Endothelial cell of umbilical vein (primary cell): ENCODE data around the gene MASP2. TPM values are rescaled to one million over a fixed set of nuclear protein-coding genes. Genes with fewer than 3 reads are reported as not detected.

ENCODE experiments used
- BruUV-seq: library from RNA; stranded (reverse); fragments of 400-500 nt; replicated peaks from 2 replicates; lab custom pipeline; 2021; lab: Mats Ljungman, UMichigan
- CTCF ChIA-PET: fragments of 300-600, 350-600 bp; sonication (Branson Sonifier 250); formaldehyde crosslinking; loops from one replicate; lab custom pipeline; 2021; ENCODE audit warnings: antibody characterized with exemption, inconsistent platforms; lab: Charles Lee
- POLR2A ChIA-PET: fragments of 300-600, 350-600 bp; sonication (Branson Sonifier 250); formaldehyde crosslinking; loops from one replicate; lab custom pipeline; 2021; ENCODE audit warnings: antibody characterized with exemption, inconsistent platforms; lab: Charles Lee
- DNase-seq: peaks from one replicate; pipeline ENCODE4 v3.0.0-alpha.2; 2011; ENCODE audit warnings: low read depth, low spot score
- FAIRE-seq: peaks from 2 replicates; lab custom pipeline; 2011; peaks lifted over from hg19 to GRCh38; lab: Jason Lieb, UNC
- H2AFZ ChIP-seq: 2 replicates; pipeline ENCODE4 v1.6.0; 2012; ENCODE audit warnings: low read depth, low read length, control low read depth, inconsistent platforms
- H3K27ac ChIP-seq: 2 replicates; pipeline ENCODE4 v1.5.1; 2011; ENCODE audit warnings: low read depth, mild to moderate bottlenecking, control low read depth, low read length, moderate library complexity; ENCODE audit not compliant: insufficient read depth
- H3K27me3 ChIP-seq, 2 experiments: 2 replicates each; pipeline versions ENCODE4 v1.6.0 to v1.6.1; 2011; ENCODE audit warnings: low read length in 2 of 2, mixed read lengths in 1 of 2; ENCODE audit not compliant: control insufficient read depth in 2 of 2, insufficient read depth in 2 of 2
- H3K36me3 ChIP-seq, 2 experiments: 2 replicates in 1 of 2; 3 replicates in 1 of 2; pipeline ENCODE4 v1.5.1; 2011; ENCODE audit warnings: low read length in 2 of 2, mild to moderate bottlenecking in 1 of 2, moderate library complexity in 1 of 2; ENCODE audit not compliant: control insufficient read depth in 2 of 2, insufficient read depth in 2 of 2; ENCODE audit errors: extremely low read depth in 1 of 2
- H3K4me1 ChIP-seq: 3 replicates; pipeline ENCODE4 v1.5.1; 2011; ENCODE audit warnings: mild to moderate bottlenecking, low read length; ENCODE audit not compliant: control insufficient read depth, insufficient read depth; ENCODE audit errors: extremely low read depth
- H3K4me2 ChIP-seq: 2 replicates; pipeline ENCODE4 v1.6.1; 2011; ENCODE audit warnings: low read length, control low read depth, mixed read lengths; ENCODE audit not compliant: insufficient read depth
- H3K4me3 ChIP-seq, 3 experiments: fragments of 200-600 bp in 1 of 3; sonication (generic), shearing (Covaris generic) in 1 of 3; replicated peaks in 1 of 3; 2 replicates each; pipeline ENCODE4 v1.5.1; 2011 to 2016; ENCODE audit warnings: control low read depth in 3 of 3, low read length in 3 of 3, mild to moderate bottlenecking in 2 of 3, inconsistent platforms in 1 of 3, low read depth in 1 of 3, moderate library complexity in 1 of 3; ENCODE audit not compliant: insufficient read depth in 1 of 3
- H3K79me2 ChIP-seq: 2 replicates; pipeline ENCODE4 v1.6.0; 2012; ENCODE audit warnings: low read length, inconsistent platforms; ENCODE audit not compliant: control insufficient read depth, insufficient read depth
- H3K9ac ChIP-seq: replicated peaks from 2 replicates; pipeline ENCODE3; 2011; ENCODE audit warnings: low read length, control low read depth; ENCODE audit not compliant: insufficient read depth; ENCODE audit errors: extremely low read depth
- H3K9me1 ChIP-seq: replicated peaks from 3 replicates; pipeline ENCODE4 v1.6.0; 2011; ENCODE audit warnings: mild to moderate bottlenecking, low read length; ENCODE audit not compliant: control insufficient read depth, insufficient read depth; ENCODE audit errors: extremely low read depth
- H3K9me3 ChIP-seq: replicated peaks from 2 replicates; pipeline ENCODE4 v1.5.1; 2012; ENCODE audit warnings: low read length, inconsistent platforms; ENCODE audit not compliant: control insufficient read depth, insufficient read depth
- H4K20me1 ChIP-seq: replicated peaks from 2 replicates; pipeline ENCODE3; 2011; ENCODE audit warnings: mild to moderate bottlenecking, low read length; ENCODE audit not compliant: control insufficient read depth, insufficient read depth; ENCODE audit errors: extremely low read depth
- CTCF ChIP-seq, 2 donors: IDR thresholded peaks; 1 replicate in 1 of 2; 2 replicates in 1 of 2; pipeline ENCODE4 v1.5.1; 2011; ENCODE audit warnings: low read length in 2 of 2, mild to moderate bottlenecking in 2 of 2, moderate library complexity in 2 of 2, control low read depth in 1 of 2, inconsistent platforms in 1 of 2, low read depth in 1 of 2; ENCODE audit not compliant: insufficient read depth in 1 of 2; ENCODE audit errors: extremely low read depth in 1 of 2
- EZH2 ChIP-seq: IDR thresholded peaks from 2 replicates; pipeline ENCODE4 v1.6.1; 2012; ENCODE audit warnings: borderline replicate concordance, low read depth, mild to moderate bottlenecking, moderate library complexity, low read length, inconsistent platforms; ENCODE audit not compliant: severe bottlenecking
- FOS ChIP-seq: IDR thresholded peaks from 2 replicates; pipeline ENCODE4 v1.6.1; 2011; ENCODE audit warnings: mild to moderate bottlenecking, low read length, moderate library complexity, borderline replicate concordance; ENCODE audit not compliant: insufficient read depth
- GATA2 ChIP-seq: IDR thresholded peaks from 2 replicates; pipeline ENCODE4 v1.7.0; 2011; ENCODE audit warnings: low read depth, mild to moderate bottlenecking, moderate library complexity, mixed read lengths, low read length; ENCODE audit not compliant: insufficient read length, insufficient read depth
- JUN ChIP-seq: IDR thresholded peaks from 2 replicates; pipeline ENCODE4 v1.6.1; 2011; ENCODE audit warnings: borderline replicate concordance, low read depth; ENCODE audit not compliant: insufficient read length, insufficient read depth
- MAX ChIP-seq: IDR thresholded peaks from 2 replicates; pipeline ENCODE4 v1.6.1; 2011; ENCODE audit not compliant: insufficient read depth, insufficient read length
- MYC ChIP-seq: IDR thresholded peaks from one replicate; pipeline ENCODE4 v1.6.1; 2011; ENCODE audit warnings: mild to moderate bottlenecking, low read depth, low read length
- POLR2A ChIP-seq: IDR thresholded peaks from 2 replicates; pipeline ENCODE4 v1.6.1; 2012; ENCODE audit warnings: low read depth, mild to moderate bottlenecking, control low read depth, low read length
- POLR2AphosphoS5 ChIP-seq: IDR thresholded peaks from 2 replicates; pipeline ENCODE4 v1.6.1; 2012; ENCODE audit warnings: low read depth, mild to moderate bottlenecking, control low read depth, low read length, moderate library complexity; ENCODE audit not compliant: insufficient read depth
- dilution Hi-C: fragments of 300-500 bp; cut with MboI; formaldehyde crosslinking; loops from one replicate; pipeline ENCODE4 v1.15.0; 2019; ENCODE audit warnings: low sequenced_read_pairs; ENCODE audit not compliant: extremely low pct_ligation_motif_present
- intact Hi-C: fragments of 100-400 bp; cut with micrococcal nuclease; formaldehyde crosslinking; loops from one replicate; pipeline ENCODE4 v1.10.0; 2022
- polyA plus RNA-seq, 4 experiments: library from polyadenylated mRNA; depleted of rRNA in 3 of 4; stranded (reverse) in 3 of 4; unstranded in 1 of 4; fragments of >200 nt; gene quantifications; 2 replicates each; pipeline versions ENCODE4 v1.2.1 to v1.2.3, GENCODE V29; 2011 to 2012; ENCODE audit warnings: missing spikeins in 1 of 4
- total RNA-seq: library from RNA; stranded (reverse); gene quantifications from 2 replicates; pipeline ENCODE4 v1.2.3, GENCODE V29; 2021

MASP2 gene
- total and polyA plus RNA-seq, 2 donors (not counting 3 experiments of a cell fraction or from before 2014, with no cell fraction given) = 0.53 TPM; not detected in 1

- intact Hi-C loops (no loop called here), dilution Hi-C loops (no loop called here)
- CTCF ChIA-PET = interaction anchor here (0.5 to 1.9 kb wide), 2 partner anchors 43 to 177 kb away, joined by 3 to 8 read pairs; no protein-coding TSS in a partner anchor
- Histone ChIP-seq H3K4me3 (no peak overlapping the region), H2AFZ (no peak overlapping the region), H3K4me1 (no peaks in the 10 kb centered on the region), H3K36me3 (peaks cover 28 to 32% of the 10 kb centered on the region in 2 experiments), H3K27ac (no peak overlapping the region), H3K4me2 (no peak overlapping the region), H4K20me1 (no peaks in the 10 kb centered on the region), H3K9ac (no peak overlapping the region), H3K9me3 (no peaks in the 10 kb centered on the region), H3K9me1 (no peaks in the 10 kb centered on the region), H3K27me3 (no peaks in the 10 kb centered on the region), H3K79me2 (no peaks in the 10 kb centered on the region)
- TF ChIP-seq JUN (no peak), MYC (no peak), EZH2 (no peak), CTCF (IDR thresholded peaks at IDR 0.05; ENCODE audit: extremely low read depth in 1 of 2, insufficient read depth in 1 of 2, low read depth in 1 of 2, low read length in 2 of 2) (no peak), GATA2 (no peak), POLR2A (no peak), FOS (no peak), POLR2AphosphoS5 (no peak), MAX (no peak)
- BruUV-seq = no TSS peak
- no peak for DNase-seq
- FAIRE-seq = no peak
- POLR2A ChIA-PET = no interaction called here
Measured at GRCh38 chr1:11080931-11081330, 33.9 kb upstream of the MASP2 start.
